GM21576 (cell line): ENCODE results near the gene SFN.
A peak's percentile ranks its signal among the peaks of the same experiment; 100 is the strongest.
"Not testable (repeated sequence)": the region's sequence is repeated elsewhere in the genome, so short reads cannot be mapped to it uniquely, and the experiment has no call there.

Experiments
- ATAC-seq: cut with Tn5 transposase; IDR thresholded peaks from one replicate; pipeline ENCODE4 v1.9.1; 2021; ENCODE audit warnings: mild to moderate bottlenecking, moderate library complexity; ENCODE audit not compliant: unreplicated experiment

The SFN gene

DNA sequence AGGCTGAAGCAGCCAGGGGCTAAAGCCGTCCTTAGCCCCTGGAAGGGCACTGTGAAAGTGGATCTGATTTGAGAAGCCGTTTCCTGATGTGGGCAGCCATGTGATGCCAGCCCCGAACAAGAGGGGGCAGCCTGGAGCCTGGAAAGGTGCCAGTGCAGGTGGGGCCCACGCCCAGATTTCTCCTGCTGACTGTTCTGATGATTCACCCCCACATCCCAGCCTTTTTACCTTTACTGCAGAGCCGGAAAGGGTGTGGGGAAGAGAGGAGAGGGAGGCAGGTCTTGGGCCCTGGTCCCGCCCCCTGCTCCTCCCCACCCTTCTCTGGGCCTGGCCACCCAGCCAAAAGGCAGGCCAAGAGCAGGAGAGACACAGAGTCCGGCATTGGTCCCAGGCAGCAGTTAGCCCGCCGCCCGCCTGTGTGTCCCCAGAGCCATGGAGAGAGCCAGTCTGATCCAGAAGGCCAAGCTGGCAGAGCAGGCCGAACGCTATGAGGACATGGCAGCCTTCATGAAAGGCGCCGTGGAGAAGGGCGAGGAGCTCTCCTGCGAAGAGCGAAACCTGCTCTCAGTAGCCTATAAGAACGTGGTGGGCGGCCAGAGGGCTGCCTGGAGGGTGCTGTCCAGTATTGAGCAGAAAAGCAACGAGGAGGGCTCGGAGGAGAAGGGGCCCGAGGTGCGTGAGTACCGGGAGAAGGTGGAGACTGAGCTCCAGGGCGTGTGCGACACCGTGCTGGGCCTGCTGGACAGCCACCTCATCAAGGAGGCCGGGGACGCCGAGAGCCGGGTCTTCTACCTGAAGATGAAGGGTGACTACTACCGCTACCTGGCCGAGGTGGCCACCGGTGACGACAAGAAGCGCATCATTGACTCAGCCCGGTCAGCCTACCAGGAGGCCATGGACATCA lies at the start of gene SFN:
SFN (plus strand) TSS at position 369 of the 904 bp plus-strand sequence; CDS start at position 433, 64 bp downstream.
- no peak for ATAC-seq

DNA sequence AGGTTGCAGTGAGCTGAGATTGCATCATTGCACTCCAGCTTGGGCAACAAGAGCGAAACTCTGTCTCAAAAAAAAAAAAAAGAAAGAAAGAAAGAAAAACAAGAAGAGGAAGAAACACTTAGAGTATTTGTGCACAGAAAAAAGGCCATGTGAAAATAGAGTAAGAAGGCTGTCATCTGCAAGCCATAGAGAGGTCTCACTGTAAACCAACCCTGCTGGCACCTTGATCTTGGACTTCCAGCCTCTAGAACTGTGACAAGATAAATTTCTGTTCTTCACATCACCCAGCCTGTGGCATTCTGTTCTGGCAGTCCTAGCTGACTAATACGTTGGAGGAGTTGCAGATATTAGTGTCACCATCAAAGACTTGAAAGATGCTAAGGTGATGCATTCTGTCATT lies 48.6 kb upstream of the SFN start:
- ATAC-seq = no peak

DNA sequence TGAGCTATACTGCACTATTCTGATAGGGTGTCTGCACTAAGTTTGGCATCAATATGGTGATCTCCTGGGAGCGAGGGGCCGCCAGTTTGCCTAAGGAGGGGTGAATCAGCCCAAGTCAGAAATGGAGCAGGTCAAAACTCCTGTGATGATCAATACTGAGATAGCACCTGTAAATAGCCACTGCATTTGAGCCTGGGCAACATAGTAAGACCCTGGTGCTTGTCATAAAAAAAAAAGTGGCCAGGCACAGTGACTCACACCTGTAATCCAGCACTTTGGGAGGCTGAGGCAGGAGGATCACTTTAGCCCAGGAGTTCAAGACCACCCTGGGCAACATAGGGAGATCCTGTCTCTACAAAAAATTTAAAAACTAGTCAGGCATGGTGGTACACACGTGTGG lies 48.1 kb upstream of the SFN start:
- ATAC-seq = no peak

DNA sequence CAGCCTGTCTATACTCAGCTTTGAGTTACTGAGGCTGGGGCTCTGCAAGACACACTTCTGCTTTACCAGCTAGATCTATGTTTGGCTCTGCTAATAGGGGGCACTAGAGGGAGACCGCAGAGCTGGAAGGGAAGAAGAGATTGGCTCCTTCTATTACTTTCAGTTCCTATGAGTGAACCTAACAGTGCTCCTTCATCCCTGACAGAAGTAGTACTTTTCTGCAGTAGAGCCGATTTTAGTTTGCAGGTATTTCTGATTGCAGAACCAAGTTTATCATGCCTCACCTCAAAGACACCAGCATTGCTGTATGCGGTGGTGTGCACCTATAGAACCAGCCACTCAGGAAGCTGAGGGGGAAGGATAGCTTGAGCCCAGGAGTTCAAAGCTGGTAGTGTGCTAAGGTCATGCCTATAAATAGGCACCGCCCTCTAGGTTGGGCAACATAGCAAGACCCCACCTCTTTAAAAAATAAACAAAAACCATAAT lies 42.1 kb upstream of the SFN start:
- ATAC-seq = peak; percentile 81

DNA sequence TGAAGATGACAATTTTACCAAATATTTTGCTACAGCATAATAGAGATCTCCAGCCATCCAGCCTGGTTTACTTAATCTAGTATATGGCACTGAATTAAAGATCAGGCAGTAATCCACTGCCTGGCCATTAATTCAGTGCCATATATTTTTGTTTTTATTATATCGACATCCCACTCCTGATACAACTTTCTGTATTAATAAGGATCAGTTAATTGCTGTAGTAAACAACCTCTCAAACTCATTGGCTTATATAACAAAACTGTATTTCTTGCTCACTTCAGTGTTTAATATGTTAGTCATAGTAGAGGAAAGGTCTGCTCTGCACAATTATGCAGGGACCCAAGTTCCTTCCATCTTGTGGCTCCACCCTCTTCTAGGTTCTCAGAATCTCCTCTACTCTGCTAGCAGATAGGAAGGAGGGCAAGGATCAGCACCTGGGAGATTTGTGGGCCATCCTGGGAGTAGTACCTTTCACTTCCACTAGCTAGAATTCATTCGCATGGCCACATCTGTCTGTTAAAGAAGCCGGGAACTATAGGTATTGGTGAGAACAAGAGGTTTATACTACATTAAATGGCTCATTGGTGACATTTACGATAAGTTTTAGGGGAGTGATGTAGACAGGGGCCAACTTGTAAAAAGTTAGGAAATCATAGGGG lies 40.1 kb upstream of the SFN start:
- ATAC-seq = no peak

DNA sequence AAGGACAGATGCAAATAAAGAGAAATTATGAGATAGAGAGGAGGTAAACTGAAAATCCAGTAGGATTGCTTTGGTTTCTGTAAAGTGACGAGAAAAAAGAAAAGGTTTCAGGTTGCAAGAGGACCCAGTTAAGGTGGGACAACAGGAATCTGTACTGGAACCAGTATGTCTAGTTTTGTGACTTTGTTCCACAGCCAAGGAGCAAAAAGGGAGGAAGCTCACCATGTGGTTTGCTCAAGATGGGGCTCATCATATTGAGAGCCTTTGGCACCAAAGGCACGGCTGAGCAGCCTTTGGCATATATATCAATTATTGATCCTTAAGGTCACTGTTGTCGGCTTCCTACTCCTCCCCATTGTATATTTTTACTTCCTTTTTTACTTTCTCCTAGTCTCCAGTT lies 38.2 kb upstream of the SFN start:
- no peak for ATAC-seq

DNA sequence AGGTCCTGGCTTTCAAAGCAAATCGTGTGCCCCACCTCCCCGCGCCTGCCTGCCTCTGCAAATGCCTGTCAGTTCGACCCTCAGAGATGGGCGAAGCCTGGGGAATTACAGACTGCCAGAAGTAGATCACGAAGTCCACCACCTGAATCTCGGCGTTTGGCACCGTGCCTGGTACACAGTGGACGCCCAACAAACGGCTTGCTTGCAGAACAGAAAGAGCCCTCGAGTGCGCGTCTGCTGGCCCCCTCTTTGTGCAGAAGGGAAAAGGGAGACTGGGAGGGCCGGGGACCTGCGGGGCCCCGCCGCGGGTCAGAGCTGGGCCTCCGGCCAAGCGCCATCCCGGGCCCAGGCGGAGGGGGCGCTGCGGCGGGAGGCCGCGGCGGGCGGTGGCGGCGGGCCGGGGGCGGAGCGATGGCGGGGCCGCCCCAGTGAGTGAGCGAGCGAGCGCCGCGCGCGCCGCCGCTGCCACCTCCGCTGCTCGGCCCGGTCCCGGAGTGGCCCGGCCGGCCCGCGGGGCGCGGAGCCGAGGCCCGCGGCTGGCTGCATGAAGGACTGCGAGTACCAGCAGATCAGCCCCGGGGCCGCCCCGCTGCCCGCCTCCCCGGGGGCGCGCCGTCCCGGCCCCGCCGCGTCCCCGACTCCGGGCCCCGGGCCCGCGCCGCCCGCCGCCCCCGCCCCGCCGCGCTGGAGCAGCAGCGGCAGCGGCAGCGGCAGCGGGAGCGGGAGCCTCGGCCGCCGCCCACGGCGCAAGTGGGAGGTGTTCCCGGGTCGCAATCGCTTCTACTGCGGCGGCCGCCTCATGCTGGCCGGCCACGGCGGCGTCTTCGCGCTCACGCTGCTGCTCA lies 36.5 kb upstream of the SFN start, which contains the start of gene ZDHHC18:
ZDHHC18 (plus strand) TSS at position 428 of the 845 bp plus-strand sequence; CDS start at position 545, 117 bp downstream.
- peak; percentile 70 for ATAC-seq

DNA sequence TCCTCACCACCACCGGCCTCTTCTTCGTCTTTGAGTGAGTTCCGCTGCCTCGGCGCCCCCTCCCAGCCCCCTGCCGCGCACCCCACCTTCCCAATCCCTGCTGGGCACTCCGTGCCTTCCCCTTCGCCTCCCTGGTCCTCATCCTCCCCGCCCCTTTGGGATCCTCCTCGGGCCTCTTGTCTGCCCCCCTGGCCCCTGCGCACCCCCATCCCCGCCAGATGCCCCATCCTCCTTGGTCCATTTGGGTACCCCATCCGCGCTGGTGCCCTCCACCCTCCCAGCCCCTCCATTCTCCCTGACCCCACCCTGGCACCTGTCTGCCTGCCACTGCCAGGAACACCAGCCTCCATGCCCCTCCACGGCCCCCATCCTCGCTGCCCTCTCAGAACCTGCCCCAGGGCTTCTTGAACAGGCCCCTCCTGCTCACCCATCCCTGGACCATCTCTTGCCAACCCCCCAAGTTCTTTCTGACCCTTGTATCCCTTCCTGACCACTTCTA lies 35.8 kb upstream of the SFN start:
- ATAC-seq = no peak

DNA sequence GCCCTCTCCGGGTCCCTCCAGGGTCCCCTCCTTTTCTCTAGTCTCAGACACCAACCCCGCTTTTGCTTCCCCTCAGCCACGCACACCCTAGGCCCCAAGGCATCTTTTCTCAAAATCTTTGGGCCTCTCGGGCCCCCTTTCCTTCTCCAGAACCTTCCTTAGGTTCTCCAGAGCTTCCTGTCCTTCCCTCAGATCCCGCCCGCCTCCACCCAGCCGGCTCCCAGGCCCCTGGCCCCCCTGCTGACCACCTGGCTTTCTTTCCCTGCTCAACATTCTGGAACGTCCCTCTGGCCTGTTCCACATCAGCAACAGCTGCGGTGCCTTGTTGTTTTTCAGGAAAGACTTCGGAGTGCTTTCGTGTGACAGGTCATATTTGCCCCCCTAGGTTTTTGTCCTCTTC lies 35.3 kb upstream of the SFN start:
- no peak for ATAC-seq

DNA sequence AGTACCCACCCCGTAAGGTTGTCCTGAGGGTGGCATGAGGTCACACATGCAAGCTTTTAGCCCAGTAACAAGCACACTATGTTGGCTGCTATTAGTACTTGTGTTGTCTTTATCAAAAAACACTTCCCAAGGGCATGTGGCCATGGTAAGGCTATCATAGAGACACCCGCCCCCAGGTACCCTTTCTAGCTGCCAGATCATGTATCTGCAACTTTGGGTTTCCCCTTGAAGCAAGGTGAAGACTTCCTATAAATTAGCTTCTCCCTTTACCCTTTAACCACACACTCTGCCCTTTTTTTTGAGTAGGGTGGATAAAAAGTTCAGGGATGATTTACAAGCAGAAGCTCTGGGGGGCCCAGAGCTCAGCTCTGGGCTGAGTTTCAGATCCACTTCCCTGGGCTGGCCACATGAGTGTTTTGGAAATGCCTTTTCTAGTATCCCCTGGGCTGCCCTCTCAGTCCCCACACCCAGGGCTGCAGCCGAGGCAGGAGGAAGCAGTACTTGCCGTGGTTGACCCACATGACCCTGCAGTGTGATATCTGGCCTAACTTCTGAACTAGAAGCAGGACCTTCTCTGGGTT lies 34.4 kb upstream of the SFN start:
- ATAC-seq = no peak

DNA sequence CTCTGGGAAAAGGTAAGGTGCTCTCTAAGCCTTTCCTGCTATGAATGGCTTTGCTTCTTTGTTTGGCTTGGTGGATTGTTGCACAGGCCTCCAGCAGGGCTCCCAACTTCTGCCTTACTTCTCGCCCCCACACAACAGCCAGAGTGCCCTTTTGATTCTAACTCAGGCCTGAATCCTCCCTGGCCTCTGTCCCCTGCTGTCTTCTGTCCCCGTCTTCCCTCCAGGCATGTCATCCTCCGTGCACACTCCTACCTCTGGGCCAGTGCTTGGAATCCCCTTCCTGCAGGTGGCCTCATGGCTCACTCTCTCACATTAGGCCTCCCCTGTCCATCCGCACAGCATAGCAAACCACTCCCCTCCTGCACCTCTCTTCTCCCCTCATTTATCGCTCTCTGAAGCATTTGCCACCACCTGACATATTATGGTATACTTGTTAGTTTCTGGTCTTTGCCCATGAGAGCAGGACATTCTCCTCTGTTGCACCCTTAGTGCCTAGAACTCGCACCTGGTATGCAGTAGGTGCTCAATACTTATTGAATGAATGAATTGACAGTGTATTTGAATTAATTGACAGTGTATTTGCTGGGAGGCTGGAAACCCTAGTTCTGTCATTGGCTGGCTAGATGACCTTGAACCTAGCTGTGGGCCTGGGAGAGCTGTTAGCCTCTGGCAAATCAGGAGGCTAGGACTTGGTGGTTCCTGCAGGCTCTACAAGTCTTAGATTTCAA lies 33.6 kb upstream of the SFN start:
- ATAC-seq = no peak

DNA sequence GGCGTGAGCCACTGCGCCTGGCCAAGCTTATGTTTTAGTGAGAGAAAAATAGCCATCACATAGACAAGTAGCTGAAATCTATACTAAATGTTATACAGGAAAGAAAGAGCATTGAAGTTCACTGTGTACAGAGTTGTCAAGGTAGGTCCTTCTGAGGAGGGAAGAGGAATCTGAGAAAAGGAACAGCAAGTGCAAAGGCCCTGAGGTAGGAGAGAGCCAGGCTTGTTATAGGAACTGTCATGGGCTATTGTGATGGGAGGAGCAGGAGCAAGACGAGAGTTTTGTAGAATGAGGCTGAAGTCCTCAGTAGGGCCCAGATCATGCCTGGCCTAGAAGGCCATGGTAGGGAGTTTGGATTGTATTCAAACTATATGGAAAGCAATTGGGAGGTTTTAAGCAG lies 31.9 kb upstream of the SFN start:
- no peak for ATAC-seq

DNA sequence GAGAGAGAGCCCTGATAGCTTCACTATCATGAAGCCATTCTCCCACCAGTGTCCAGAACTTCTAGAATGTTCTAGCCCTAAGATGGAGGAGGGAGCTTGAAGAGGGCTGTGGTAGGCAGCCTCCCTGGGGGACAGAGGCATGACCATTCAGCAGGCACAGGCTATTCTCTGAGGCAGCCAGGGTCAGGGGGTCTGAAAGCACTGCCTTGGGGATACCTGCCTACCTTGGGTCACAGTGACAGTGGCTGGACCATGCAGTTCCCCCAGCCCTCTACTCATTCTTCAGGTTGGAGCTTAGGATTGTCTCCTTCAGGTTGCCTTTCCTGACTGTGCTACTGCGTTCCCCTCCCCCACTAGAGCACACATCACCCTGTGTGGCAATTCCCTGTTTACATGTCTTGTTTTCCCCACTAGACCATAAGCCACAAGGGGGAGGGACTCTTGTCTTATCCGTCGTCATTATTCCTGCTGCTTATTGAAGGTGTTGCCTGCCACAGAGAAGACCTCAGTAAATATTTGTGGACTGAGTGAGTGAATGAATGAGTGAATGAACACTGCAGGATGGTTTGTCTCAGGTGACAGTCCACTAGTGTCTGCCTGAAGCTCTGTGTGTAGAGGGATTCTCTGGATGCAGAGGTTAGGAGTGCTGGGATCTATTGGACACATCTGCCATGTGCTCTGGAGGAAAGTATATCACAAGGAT lies 31.3 kb upstream of the SFN start:
- no peak for ATAC-seq

DNA sequence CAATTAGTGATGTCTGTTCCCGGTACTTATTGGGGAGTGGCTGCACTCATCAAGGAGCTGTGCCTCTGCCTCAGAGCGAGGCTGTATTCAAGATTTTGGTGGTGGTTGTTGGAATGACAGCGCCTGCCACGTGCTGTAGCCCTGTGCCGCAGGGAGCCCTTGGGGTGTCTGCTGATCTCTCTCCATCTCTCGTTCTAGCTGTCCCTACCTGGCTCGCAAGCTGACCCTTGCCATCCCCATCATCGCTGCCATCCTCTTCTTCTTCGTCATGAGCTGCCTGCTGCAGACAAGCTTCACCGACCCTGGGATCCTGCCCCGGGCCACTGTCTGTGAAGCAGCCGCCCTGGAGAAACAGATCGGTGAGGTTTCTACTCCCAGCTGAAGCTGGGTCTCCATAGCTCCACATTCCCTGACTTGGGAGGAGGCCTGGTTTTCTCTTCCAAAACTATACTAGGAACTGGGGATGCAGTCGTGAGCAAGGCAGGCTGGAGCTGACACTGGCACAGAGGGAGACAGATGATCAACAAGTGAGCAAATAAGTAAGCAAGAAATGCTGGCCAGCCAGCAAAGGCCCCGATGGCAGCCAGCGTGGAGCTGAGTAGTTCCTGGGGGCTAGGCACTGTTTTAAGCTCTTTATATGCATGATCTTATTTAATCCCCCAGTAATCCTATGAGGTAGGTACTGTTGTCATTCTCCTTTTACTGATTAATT lies 30.5 kb upstream of the SFN start:
- no peak for ATAC-seq

DNA sequence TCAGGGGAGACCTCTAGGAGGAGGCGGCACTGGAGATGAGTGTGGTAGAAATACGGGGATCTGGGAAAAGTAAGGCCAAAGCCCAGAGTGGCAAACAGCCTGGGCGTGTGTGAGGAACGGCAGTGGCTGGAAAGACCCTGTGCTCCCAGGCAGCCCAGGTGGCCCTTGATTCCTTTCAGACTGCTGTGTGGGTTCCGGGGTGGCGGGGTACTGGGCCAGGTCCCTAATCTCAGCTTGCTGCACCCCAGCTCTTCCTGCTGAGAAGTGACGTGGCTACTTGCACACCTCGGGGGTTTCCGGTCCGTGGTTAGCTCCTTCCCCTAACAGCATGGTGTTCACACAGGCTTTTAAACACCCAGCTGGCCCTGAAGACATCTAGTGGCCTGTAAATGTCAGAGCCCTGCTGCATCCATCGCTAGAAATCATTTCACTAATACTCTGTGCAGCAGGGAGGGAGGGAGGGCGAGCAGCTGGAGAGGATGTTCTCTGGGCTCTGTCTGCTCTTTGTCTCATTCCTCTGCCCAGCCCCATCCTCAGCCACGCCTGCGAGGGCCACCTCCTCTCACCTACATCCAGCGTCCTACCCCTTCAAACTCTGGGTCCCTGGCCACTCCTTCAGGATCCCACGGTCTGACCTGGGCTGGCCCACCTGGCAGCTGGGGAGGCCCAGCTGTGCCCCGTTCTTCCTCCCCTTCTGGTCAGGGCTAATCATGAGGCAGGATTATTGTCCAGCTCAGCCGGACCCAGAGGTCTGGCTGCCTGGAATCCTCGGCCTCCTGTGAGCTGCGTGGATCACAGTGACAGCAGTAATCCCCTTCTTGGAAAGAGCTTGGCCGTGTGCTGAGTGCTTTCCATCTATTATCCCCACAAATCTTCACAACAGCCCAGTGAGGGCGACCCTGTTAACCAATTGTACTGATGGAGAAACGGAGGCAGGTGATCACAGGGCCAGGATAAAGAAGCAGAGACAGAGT lies 29.2 kb upstream of the SFN start:
- peak; percentile 80 for ATAC-seq

DNA sequence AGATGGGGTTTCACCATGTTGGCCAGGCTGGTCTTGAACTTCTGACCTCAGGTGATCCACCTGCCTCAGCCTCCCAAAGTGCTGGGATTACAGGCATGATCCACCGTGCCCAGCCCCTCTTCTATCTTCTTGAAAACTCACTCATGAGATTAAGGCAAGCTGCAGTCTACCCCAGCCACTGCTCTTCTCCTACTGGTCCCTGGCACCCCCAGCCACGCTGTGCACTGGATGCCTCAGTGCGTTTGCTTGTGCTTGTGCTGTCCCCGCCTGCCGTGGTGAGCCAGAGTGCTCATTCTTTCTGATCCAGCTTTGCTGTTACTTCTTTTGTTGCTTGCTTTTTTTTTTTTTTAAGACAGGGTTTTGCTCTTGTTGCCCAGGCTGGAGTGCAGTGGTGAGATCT lies 25.3 kb upstream of the SFN start:
- ATAC-seq = not testable (repeated sequence)
